Measurements from ENCODE around the gene IQSEC1. TPM values are rescaled to one million over a fixed set of nuclear protein-coding genes. Genes with fewer than 3 reads are reported as not detected.

IQSEC1 gene
- total RNA-seq, 4 donors from 2014 or later: 13.7 to 59.4 (median 35.5) TPM

GRCh38 chr3:12866836-12867235, 206.4 kb downstream of the IQSEC1 start:
- no peaks in the 10 kb centered on the region for H3K27me3 ChIP-seq
- no peaks in the 10 kb centered on the region for H3K9me3 ChIP-seq
- DNase-seq: no peak
- H3K27ac ChIP-seq: no peak overlapping the region
- no peak for TF ChIP-seq CTCF (IDR thresholded peaks at IDR 0.05)
- TF ChIP-seq POLR2A (IDR thresholded peaks at IDR 0.05): no peak
- peaks cover 0 to 12% (median 6%) of the 10 kb centered on the region in 4 donors for H3K4me1 ChIP-seq
- no peak overlapping the region for H3K4me3 ChIP-seq
- H3K36me3 ChIP-seq: no peaks in the 10 kb centered on the region

- no peak for DNase-seq
- H3K27ac ChIP-seq: no peak overlapping the region
- H3K9me3 ChIP-seq: no peaks in the 10 kb centered on the region
- no peak for TF ChIP-seq POLR2A (IDR thresholded peaks at IDR 0.05)
- TF ChIP-seq CTCF (IDR thresholded peaks at IDR 0.05): no peak
- no peaks in the 10 kb centered on the region for H3K36me3 ChIP-seq
- peaks cover 0 to 12% (median 6%) of the 10 kb centered on the region in 4 donors for H3K4me1 ChIP-seq
- H3K27me3 ChIP-seq: no peaks in the 10 kb centered on the region
- H3K4me3 ChIP-seq: no peak overlapping the region
These were observed 208.0 kb downstream of the IQSEC1 start for GRCh38 chr3:12865271-12865670.

- H3K9me3 ChIP-seq: no peaks in the 10 kb centered on the region
- TF ChIP-seq POLR2A (IDR thresholded peaks at IDR 0.05): no peak
- no peak for TF ChIP-seq CTCF (IDR thresholded peaks at IDR 0.05)
- DNase-seq: no peak
- no peaks in the 10 kb centered on the region for H3K27me3 ChIP-seq
- no peak overlapping the region for H3K4me3 ChIP-seq
- no peaks in the 10 kb centered on the region for H3K36me3 ChIP-seq
- H3K27ac ChIP-seq: no peak overlapping the region
- no peaks in the 10 kb centered on the region for H3K4me1 ChIP-seq
These were observed 210.8 kb downstream of the IQSEC1 start for GRCh38 chr3:12862387-12862786.

GRCh38 chr3:12861611-12862010, 211.6 kb downstream of the IQSEC1 start:
- no peak overlapping the region for H3K4me3 ChIP-seq
- TF ChIP-seq CTCF (IDR thresholded peaks at IDR 0.05): no peak
- no peak for TF ChIP-seq POLR2A (IDR thresholded peaks at IDR 0.05)
- no peaks in the 10 kb centered on the region for H3K27me3 ChIP-seq
- no peaks in the 10 kb centered on the region for H3K36me3 ChIP-seq
- H3K27ac ChIP-seq: no peak overlapping the region
- no peak for DNase-seq
- H3K9me3 ChIP-seq: no peaks in the 10 kb centered on the region
- H3K4me1 ChIP-seq: no peaks in the 10 kb centered on the region

- DNase-seq: no peak
These were observed 213.4 kb downstream of the IQSEC1 start for GRCh38 chr3:12859840-12860239.

More at GRCh38 chr3:12859840-12860239, 213.4 kb downstream of the IQSEC1 start:
- no peak overlapping the region for H3K27ac ChIP-seq
- H3K4me1 ChIP-seq: no peaks in the 10 kb centered on the region
- no peaks in the 10 kb centered on the region for H3K9me3 ChIP-seq
- TF ChIP-seq CTCF (IDR thresholded peaks at IDR 0.05) (no peak), POLR2A (IDR thresholded peaks at IDR 0.05) (no peak)
- no peak overlapping the region for H3K4me3 ChIP-seq
- no peaks in the 10 kb centered on the region for H3K36me3 ChIP-seq
- no peaks in the 10 kb centered on the region for H3K27me3 ChIP-seq

Measured in Peyer's patch (tissue), 4 donors.